Islet of Langerhans (tissue), 1 donor: ENCODE results near the gene LSM4.

Source experiments
- FAIRE-seq: peaks from one replicate; lab custom pipeline; 2011; peaks lifted over from hg19 to GRCh38; lab: Jason Lieb, UNC

LSM4 gene

GRCh38 chr19:18291590-18292461 is 31.1 kb downstream of the LSM4 start:
- no peak for FAIRE-seq

GRCh38 chr19:18291019-18291524 is 31.8 kb downstream of the LSM4 start:
- no peak for FAIRE-seq

GRCh38 chr19:18290302-18291018 is 32.4 kb downstream of the LSM4 start:
- no peak for FAIRE-seq

GRCh38 chr19:18289471-18290301 is 33.2 kb downstream of the LSM4 start:
- FAIRE-seq, result no peak

DNA sequence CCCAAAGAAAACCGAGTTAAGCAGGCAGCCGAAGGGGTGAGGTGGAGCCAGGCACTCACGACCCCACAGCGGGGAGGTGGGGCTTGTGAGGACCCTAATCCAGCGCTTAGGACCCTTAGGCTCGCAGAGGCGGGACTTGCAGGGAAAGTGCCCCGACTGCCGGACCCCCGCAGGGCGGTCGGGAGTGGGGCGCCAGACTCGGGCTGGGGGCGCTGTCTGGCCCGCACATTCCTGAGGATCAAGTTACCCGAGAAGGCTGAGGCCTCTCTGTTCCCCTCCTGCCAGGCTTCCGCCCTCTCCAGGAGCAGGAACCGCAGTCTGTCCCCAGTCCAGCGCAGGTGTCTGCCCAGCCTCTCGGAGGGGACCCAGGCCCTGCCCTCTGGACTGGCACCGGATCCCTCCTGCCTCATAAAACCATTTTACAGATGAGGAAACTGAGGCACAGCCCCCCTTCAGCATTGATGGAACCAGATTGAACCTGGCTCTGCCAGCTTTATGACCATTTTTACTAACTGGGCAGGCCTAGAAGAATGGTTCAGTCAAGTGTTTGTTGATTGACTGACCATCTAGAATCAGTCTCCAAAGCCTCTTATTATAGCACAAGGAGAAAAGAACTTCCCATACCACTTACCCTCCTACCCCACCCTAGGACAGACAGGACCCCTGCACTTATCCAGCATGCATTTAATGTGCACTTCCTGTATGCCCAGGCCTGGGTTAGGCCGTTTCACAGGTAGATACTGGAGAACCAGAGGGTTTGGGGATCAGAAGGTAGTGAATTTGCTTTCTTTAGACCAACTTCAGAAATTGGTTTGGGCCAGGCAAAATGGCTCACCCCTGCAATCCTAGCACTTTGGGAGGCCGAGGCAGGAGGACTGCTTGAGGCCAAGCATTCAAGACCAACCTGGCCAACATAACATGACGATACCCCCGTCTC is 34.8 kb downstream of the LSM4 start:
- FAIRE-seq, result no peak

- no peak for FAIRE-seq
Measured at GRCh38 chr19:18286973-18287635, 35.8 kb downstream of the LSM4 start.

- no peak for FAIRE-seq
Measured at GRCh38 chr19:18284712-18285360, 38.0 kb downstream of the LSM4 start.

GRCh38 chr19:18283338-18283737 is 39.5 kb downstream of the LSM4 start:
- FAIRE-seq, result no peak

- no peak for FAIRE-seq
Measured at GRCh38 chr19:18282788-18283141, 40.1 kb downstream of the LSM4 start.

- no peak for FAIRE-seq
Measured at GRCh38 chr19:18282021-18282787, 40.7 kb downstream of the LSM4 start.

- no peak for FAIRE-seq
Measured at GRCh38 chr19:18281082-18282020, 41.5 kb downstream of the LSM4 start, which contains the start of gene JUND. Gene JUND (minus strand): TSS chr19:18281622. CDS start chr19:18281484, 138 bp downstream.

DNA sequence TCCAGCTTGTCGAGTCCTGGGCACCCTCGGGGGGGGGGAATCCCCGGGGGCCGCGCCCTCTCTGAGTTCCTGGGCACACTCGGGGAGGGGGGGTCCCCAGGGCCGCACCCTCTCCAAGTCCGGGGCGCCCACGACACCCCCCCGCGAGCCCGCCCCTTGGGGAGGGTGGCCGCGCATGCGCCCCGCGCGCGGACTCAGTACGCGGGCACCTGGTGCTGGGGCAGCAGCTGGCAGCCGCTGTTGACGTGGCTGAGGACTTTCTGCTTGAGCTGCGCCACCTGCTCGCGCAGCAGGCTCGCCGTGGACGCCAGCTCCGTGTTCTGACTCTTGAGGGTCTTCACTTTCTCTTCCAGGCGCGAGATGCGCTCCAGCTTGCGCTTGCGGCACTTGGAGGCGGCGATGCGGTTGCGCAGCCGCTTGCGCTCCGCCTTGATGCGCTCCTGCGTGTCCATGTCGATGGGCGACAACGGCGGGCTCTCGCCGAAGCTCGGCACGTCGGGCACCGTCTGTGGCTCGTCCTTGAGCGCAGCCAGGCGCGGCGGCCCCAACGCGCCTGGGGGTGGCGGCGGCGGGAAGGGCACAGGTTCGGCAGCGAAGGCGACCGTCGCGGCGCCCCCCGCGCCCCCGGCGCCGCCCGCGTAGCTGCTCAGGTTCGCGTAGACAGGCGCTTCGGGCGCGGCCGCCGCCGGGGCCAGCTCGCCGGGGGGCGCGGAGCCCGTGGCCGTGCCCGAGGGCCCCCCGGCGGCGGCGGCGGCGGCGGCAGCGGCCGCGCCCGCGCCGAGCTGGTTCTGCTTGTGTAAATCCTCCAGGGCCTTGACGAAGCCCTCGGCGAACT is 42.4 kb downstream of the LSM4 start:
- FAIRE-seq, result no peak

GRCh38 chr19:18279516-18280246 is 43.2 kb downstream of the LSM4 start:
- FAIRE-seq, result no peak

DNA sequence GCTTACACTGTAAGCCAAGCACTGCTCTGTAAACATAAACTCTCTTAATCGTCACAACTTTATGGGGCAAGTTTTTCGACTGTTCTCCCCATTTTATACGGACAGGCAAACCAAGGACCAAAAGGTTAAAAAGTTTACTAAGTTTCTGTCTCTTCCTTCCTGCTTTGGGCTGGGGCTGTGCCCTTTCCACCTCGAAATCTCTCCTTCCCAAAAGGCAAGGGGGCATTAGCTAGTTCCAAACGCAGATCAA is 43.7 kb downstream of the LSM4 start:
- FAIRE-seq, result no peak

DNA sequence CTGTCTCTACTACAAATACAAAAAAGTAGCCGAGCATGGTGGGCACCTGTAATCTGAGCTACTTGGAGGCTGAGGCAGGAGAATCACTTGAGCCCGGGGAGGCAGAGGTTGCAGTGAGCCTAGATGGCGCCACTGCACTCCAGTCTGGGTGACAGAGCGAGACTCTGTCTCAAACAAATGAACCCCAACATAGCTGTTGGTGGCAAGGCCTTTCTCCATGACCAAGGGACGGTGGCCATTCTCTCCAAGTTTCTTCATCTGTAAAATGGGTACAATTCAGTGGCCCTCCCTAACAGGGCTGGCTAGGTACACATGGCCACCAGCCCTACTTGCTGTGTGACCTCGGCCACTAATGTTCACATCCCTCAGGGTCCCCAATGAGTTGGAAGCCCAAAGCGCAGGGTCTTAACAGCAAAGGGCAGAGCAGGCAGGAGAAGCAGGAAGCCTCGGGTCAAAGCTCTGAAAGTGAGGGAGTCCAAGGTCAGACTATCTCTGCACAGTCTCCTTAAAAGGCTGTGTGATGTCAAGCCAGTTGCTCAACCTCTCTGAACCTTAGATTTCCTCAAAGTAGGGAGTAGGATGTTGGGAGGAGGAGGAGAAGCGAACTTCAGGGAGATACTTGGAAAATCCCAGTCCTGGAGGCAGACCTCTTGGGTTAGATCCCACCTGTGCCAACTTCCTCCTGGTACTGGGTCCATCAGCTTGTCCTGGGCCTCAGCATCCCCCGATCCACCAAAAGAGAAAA is 44.2 kb downstream of the LSM4 start:
- no peak for FAIRE-seq

DNA sequence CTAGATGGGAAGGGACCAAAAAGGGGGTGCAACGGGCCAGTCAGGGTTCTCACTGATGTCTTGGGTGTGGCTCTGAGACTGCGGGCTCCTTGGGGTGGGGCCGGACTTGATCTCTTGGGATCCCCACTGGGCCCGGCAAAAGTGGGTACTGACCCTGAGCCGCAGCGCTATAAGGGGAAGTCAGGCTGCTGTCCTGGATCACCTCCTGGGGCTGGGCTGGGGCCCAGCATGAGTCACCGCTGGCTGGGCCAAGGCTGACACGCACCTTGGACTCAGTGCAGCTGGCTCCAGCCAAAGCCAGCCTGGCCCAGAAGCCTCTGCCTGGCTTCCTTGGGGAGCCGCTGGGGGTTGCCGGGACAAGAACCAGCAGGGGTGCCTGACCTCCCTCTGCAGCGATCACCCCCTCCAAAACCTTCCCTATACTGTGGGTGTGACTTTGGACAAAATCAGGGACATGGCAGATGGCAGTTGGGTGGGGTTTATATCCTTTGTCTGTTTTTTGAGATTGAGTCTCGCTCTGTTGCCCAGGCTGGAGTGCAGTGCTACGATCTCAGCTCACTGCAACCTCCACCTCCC is 48.0 kb downstream of the LSM4 start:
- FAIRE-seq, result no peak
